NCI-H526 (cell line): ENCODE results near the gene NELL1.

Source experiments
- DNase-seq, 2 experiments: peaks; one replicate each; lab custom pipeline; 2025; lab: John Stamatoyannopoulos, UW

Gene NELL1

GRCh38 chr11:21415606-21416005, 746.2 kb downstream of the NELL1 start:
- no peak for DNase-seq

GRCh38 chr11:21421711-21422329, 752.4 kb downstream of the NELL1 start:
- no peak for DNase-seq

- no peak for DNase-seq
These were observed 757.5 kb downstream of the NELL1 start for GRCh38 chr11:21426931-21427330.

- no peak for DNase-seq
These were observed 758.3 kb downstream of the NELL1 start for GRCh38 chr11:21427726-21428125.

GRCh38 chr11:21428796-21429195, 759.4 kb downstream of the NELL1 start:
- DNase-seq, result no peak

- no peak for DNase-seq
These were observed 760.0 kb downstream of the NELL1 start for GRCh38 chr11:21429401-21429800.

- no peak for DNase-seq
These were observed 761.2 kb downstream of the NELL1 start for GRCh38 chr11:21430537-21430936.

- no peak for DNase-seq
These were observed 777.7 kb downstream of the NELL1 start for GRCh38 chr11:21446939-21447590.

- no peak for DNase-seq
These were observed 778.5 kb downstream of the NELL1 start for GRCh38 chr11:21447871-21448270.

GRCh38 chr11:21456186-21456585, 786.8 kb downstream of the NELL1 start:
- DNase-seq, result no peak

GRCh38 chr11:21460082-21460481, 790.7 kb downstream of the NELL1 start:
- no peak for DNase-seq

- no peak for DNase-seq
These were observed 792.3 kb downstream of the NELL1 start for GRCh38 chr11:21461701-21462100.

- DNase-seq, result no peak
These were observed 795.3 kb downstream of the NELL1 start for GRCh38 chr11:21464601-21465193.

- DNase-seq, result no peak
These were observed 795.8 kb downstream of the NELL1 start for GRCh38 chr11:21465203-21465602.

GRCh38 chr11:21465920-21466319, 796.5 kb downstream of the NELL1 start:
- DNase-seq, result no peak

GRCh38 chr11:21470521-21470920, 801.1 kb downstream of the NELL1 start:
- no peak for DNase-seq

- DNase-seq, result no peak
These were observed 802.9 kb downstream of the NELL1 start for GRCh38 chr11:21472261-21472660.

- no peak for DNase-seq
These were observed 805.1 kb downstream of the NELL1 start for GRCh38 chr11:21474529-21474928.

- DNase-seq, result no peak
These were observed 805.9 kb downstream of the NELL1 start for GRCh38 chr11:21475276-21475675.

GRCh38 chr11:21476588-21476987, 807.2 kb downstream of the NELL1 start:
- no peak for DNase-seq

GRCh38 chr11:21480240-21480639, 810.9 kb downstream of the NELL1 start:
- no peak for DNase-seq

GRCh38 chr11:21481255-21481654, 811.9 kb downstream of the NELL1 start:
- DNase-seq, result no peak

GRCh38 chr11:21484039-21484438, 814.7 kb downstream of the NELL1 start:
- DNase-seq, result no peak

GRCh38 chr11:21485006-21485405, 815.6 kb downstream of the NELL1 start:
- DNase-seq, result no peak
